ENCODE data around the gene TTC39A. TPM values are rescaled to one million over a fixed set of nuclear protein-coding genes. Genes with fewer than 3 reads are reported as not detected.

The TTC39A gene
- total RNA-seq, 2 donors from 2014 or later = 7.9 to 21.3 TPM

DNA sequence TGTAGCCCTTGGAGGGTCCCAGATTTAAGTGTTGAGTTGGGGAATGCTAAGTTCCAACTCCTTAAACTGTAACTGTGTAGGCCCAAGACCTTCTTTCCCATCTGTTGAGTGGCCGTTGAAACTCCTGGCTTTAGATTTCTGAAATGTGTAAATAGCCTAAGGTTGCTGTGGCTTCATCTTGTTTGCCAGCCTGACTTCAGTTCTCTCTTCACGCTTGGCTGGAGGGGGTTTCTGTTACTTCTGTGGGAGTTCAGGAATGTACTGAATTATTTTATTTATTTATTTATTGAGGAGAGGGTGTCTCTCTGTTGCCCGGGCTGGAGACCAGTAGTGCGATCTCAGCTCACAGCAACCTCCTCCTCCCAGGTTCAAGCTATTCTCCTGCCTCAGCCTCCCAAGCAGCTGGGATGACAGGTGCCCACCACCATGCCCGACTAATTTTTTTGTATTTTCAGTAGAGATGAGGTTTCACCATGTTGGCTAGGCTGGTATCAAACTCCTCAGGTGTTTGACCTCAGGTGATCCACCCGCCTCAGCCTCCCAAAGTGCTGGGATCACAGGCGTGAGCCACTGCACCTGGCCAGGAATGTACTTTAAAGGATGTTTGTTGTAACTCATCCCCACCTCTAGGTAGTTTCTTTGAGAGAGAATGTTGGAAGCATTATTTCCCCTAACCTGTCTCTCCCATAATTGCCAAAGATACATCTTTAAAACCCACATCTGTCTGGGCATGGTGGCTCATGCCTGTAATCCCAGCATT lies 5.9 kb downstream of the TTC39A start:
- peaks cover 8% of the 10 kb centered on the region for H3K4me1 ChIP-seq
- H3K27me3 ChIP-seq = no peaks in the 10 kb centered on the region
- H3K36me3 ChIP-seq (replicated peaks in 1 of 2; ENCODE audit: insufficient read depth in 1 of 2, low read depth in 2 of 2) = no peaks in the 10 kb centered on the region
- DNase-seq = no peak
- intact Hi-C loops (cut with DNase I) = no loop called here
- H3K9me3 ChIP-seq = no peaks in the 10 kb centered on the region
- 91 to 96% methylated on average over 7 of the region's 7 CpGs for WGBS, 2 donors
- H3K4me3 ChIP-seq = no peak overlapping the region
- H3K27ac ChIP-seq = no peak overlapping the region
- TF ChIP-seq POLR2A (IDR thresholded peaks at IDR 0.05) (no peak), CTCF (IDR thresholded peaks at IDR 0.05) (no peak)
- ATAC-seq = no peak

DNA sequence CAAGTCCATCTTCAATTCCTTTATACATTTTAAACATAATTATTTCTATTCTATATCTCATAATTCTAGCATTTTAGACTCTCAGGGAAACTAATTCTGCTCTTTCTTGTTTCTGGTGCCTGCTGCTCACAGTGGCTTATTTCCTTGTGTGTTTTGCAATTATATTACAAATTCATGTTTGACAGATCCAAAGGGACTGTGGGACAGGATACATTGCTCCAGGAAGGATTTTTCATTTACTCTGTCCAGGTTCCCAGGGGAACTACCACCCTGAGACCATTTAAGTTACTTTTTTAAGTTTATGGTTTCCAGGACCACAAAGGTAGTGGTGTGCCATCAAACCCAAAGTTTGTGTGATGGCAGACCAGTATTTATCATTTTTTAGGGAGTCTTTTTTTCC lies 6.6 kb downstream of the TTC39A start:
- Histone ChIP-seq H3K4me1 (peaks cover 2% of the 10 kb centered on the region), H3K27me3 (no peaks in the 10 kb centered on the region), H3K36me3 (replicated peaks in 1 of 2; ENCODE audit: insufficient read depth in 1 of 2, low read depth in 2 of 2) (no peaks in the 10 kb centered on the region), H3K4me3 (no peak overlapping the region), H3K27ac (no peak overlapping the region), H3K9me3 (no peaks in the 10 kb centered on the region)
- ATAC-seq = no peak
- DNase-seq = no peak
- intact Hi-C loops (cut with DNase I) = no loop called here
- no peak for TF ChIP-seq CTCF (IDR thresholded peaks at IDR 0.05)
- no peak for TF ChIP-seq POLR2A (IDR thresholded peaks at IDR 0.05)

- ATAC-seq (no peak), DNase-seq (no peak)
- TF ChIP-seq POLR2A (IDR thresholded peaks at IDR 0.05) (no peak), CTCF (IDR thresholded peaks at IDR 0.05) (no peak)
- Histone ChIP-seq H3K27me3 (no peaks in the 10 kb centered on the region), H3K27ac (no peak overlapping the region), H3K4me1 (no peaks in the 10 kb centered on the region), H3K9me3 (no peaks in the 10 kb centered on the region), H3K36me3 (replicated peaks in 1 of 2; ENCODE audit: insufficient read depth in 1 of 2, low read depth in 2 of 2) (no peaks in the 10 kb centered on the region), H3K4me3 (no peak overlapping the region)
- intact Hi-C loops (cut with DNase I) = no loop called here
- WGBS, 2 donors = 89 to 95% methylated on average over 4 of the region's 4 CpGs
Measured at GRCh38 chr1:51322417-51323101, 7.8 kb downstream of the TTC39A start.

GRCh38 chr1:51321924-51322280 lies 8.5 kb downstream of the TTC39A start:
- TF ChIP-seq CTCF (IDR thresholded peaks at IDR 0.05) (no peak), POLR2A (IDR thresholded peaks at IDR 0.05) (no peak)
- Histone ChIP-seq H3K27ac (no peak overlapping the region), H3K27me3 (no peaks in the 10 kb centered on the region), H3K4me3 (no peak overlapping the region), H3K9me3 (no peaks in the 10 kb centered on the region), H3K4me1 (peaks cover 5% of the 10 kb centered on the region), H3K36me3 (replicated peaks in 1 of 2; ENCODE audit: insufficient read depth in 1 of 2, low read depth in 2 of 2) (no peaks in the 10 kb centered on the region)
- WGBS, 2 donors = 80% methylated on average over 2 of the region's 2 CpGs; no CpG with 5 or more reads in 1 of the 2 donors
- intact Hi-C loops (cut with DNase I) = no loop called here
- no peak for DNase-seq
- ATAC-seq = no peak
